ENCODE measurements around the gene SLC25A24. TPM values are rescaled to one million over a fixed set of nuclear protein-coding genes. Genes with fewer than 3 reads are reported as not detected.

SLC25A24 gene
- total and polyA plus RNA-seq, 11 donors: 6.1 to 24.0 (median 13.8) TPM

DNA sequence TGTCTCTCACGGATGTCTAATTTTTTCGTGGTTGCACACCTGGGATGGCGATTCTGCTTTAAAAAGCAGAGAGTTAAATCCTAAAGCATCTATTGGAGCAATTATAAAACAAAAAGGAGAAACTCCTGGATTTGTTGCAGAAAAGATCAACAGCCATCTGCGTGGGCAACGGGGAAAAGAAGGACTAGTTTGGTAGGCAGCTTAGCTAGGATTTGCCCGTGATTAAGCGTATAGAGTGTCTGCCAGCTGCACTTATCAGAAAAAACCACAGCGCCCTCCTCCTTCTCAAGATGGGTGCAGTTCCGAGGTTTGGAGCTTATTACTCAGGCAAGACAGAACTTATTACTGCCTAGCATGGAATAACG, 526 bp upstream of the SLC25A24 start:
- Histone ChIP-seq H3K4me1 (peaks cover 0 to 35% (median 20%) of the 10 kb centered on the region in 12 donors), H3K27me3 (no peaks in the 10 kb centered on the region), H3K9me3 (peaks cover 0 to 14% (median 0%) of the 10 kb centered on the region in 12 donors), H3K4me3 (peak overlapping the region; percentile 77 to 98 (median 92)), H3K27ac (peak overlapping the region; percentile 94 to 99 (median 96)), H3K36me3 (peaks cover 0 to 15% (median 6%) of the 10 kb centered on the region in 9 donors)
- peak in 3 of 5 donors; percentile 24 to 43 (median 33) for DNase-seq
- TF ChIP-seq POLR2A (IDR thresholded peaks at IDR 0.05): no peak
- TF ChIP-seq CTCF (IDR thresholded peaks at IDR 0.05): peak in 4 of 12 donors; percentile 5 to 44 (median 32)
- intact Hi-C loops (cut with DNase I): loop anchor here in 1 of 10 donors (5.0 kb wide), 1 partner anchor 492 kb away; the partner anchor contains the start of gene PRPF38B
- WGBS, 4 donors: 2 to 3% (median 3%) methylated on average over 10 of the region's 10 CpGs
- peak; percentile 37 to 56 (median 51) for ATAC-seq

DNA sequence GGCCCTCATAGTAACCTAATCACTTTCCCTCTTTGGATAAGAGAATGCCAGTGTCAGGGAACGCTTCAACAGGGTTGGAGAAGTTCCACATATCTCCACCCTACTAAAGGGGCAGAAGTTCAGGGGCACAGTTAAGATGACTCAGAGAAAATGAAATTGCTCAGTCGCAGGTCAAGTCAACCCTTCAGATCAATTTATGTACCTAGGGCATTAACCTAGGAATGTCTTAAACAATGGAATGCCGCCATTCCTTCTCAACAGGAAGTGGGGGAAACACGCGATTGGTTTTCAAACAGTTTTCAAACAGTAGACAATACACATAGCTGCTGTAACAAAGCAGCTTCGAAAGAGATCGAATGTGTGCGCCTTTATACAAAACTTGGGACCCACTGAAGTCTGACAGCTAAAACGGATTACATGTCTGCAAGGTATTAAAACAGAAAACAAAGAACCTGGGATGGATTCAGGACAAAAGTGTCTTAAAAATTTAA, 897 bp downstream of the SLC25A24 start:
- peaks cover 0 to 29% (median 17%) of the 10 kb centered on the region in 9 donors for H3K36me3 ChIP-seq
- peak overlapping the region; percentile 77 to 98 (median 92) for H3K4me3 ChIP-seq
- H3K9me3 ChIP-seq: peaks cover 0 to 6% (median 0%) of the 10 kb centered on the region in 12 donors
- DNase-seq (peak in 2 of 5 donors; percentile 8 to 18), ATAC-seq (peak; percentile 29 to 56 (median 42))
- no peaks in the 10 kb centered on the region for H3K27me3 ChIP-seq
- TF ChIP-seq POLR2A (IDR thresholded peaks at IDR 0.05) (no peak), CTCF (IDR thresholded peaks at IDR 0.05) (no peak)
- WGBS, 4 donors: 0 to 6% (median 4%) methylated on average over 9 of the region's 9 CpGs
- intact Hi-C loops (cut with DNase I): no loop called here
- H3K4me1 ChIP-seq: peaks cover 0 to 39% (median 20%) of the 10 kb centered on the region in 12 donors
- peak overlapping the region; percentile 94 to 99 (median 96) for H3K27ac ChIP-seq

- no peak for DNase-seq
- no peak overlapping the region for H3K4me3 ChIP-seq
- 84 to 100% (median 90%) methylated on average over 1 of the region's 1 CpG for WGBS, 4 donors
- peaks cover 0 to 36% (median 21%) of the 10 kb centered on the region in 12 donors for H3K4me1 ChIP-seq
- TF ChIP-seq POLR2A (IDR thresholded peaks at IDR 0.05): no peak
- TF ChIP-seq CTCF (IDR thresholded peaks at IDR 0.05): no peak
- no peaks in the 10 kb centered on the region for H3K27me3 ChIP-seq
- peaks cover 0 to 11% (median 0%) of the 10 kb centered on the region in 12 donors for H3K9me3 ChIP-seq
- intact Hi-C loops (cut with DNase I): no loop called here
- no peak for ATAC-seq
- peaks cover 0 to 59% (median 17%) of the 10 kb centered on the region in 9 donors for H3K36me3 ChIP-seq
- no peak overlapping the region for H3K27ac ChIP-seq
Measured at GRCh38 chr1:108194051-108194450, 6.1 kb downstream of the SLC25A24 start.

GRCh38 chr1:108193333-108193732, 6.8 kb downstream of the SLC25A24 start:
- no peak for ATAC-seq
- Histone ChIP-seq H3K9me3 (peaks cover 0 to 11% (median 0%) of the 10 kb centered on the region in 12 donors), H3K4me1 (peaks cover 0 to 29% (median 15%) of the 10 kb centered on the region in 12 donors), H3K4me3 (no peak overlapping the region), H3K27me3 (no peaks in the 10 kb centered on the region), H3K27ac (no peak overlapping the region), H3K36me3 (peaks cover 0 to 59% (median 17%) of the 10 kb centered on the region in 9 donors)
- TF ChIP-seq POLR2A (IDR thresholded peaks at IDR 0.05) (no peak), CTCF (IDR thresholded peaks at IDR 0.05) (no peak)
- WGBS, 4 donors: 91 to 98% (median 96%) methylated on average over 1 of the region's 1 CpG
- DNase-seq: no peak
- intact Hi-C loops (cut with DNase I): no loop called here

Measured in heart left ventricle (tissue), 16 donors.